Ishikawa (cell line): ENCODE data around the gene MAP1LC3B2.

Source experiments
- CEBPB ChIP-seq: IDR thresholded peaks from 2 replicates; pipeline ENCODE4 v1.6.1; 2012
- EP300 ChIP-seq: IDR thresholded peaks from 2 replicates; pipeline ENCODE4 v1.6.1; 2012; ENCODE audit warnings: borderline replicate concordance
- RAD21 ChIP-seq: IDR thresholded peaks from 2 replicates; pipeline ENCODE4 v1.6.1; 2012; ENCODE audit warnings: low read depth
- TAF1 ChIP-seq: IDR thresholded peaks from 2 replicates; pipeline ENCODE4 v1.6.1; 2012; ENCODE audit warnings: low read depth, mild to moderate bottlenecking
- TEAD4 ChIP-seq: IDR thresholded peaks from 2 replicates; pipeline ENCODE4 v1.6.1; 2012
- TF ChIP-seq, protein P1 (sequence below): IDR thresholded peaks from 2 replicates; pipeline ENCODE4 v1.6.1; 2012

DNA sequence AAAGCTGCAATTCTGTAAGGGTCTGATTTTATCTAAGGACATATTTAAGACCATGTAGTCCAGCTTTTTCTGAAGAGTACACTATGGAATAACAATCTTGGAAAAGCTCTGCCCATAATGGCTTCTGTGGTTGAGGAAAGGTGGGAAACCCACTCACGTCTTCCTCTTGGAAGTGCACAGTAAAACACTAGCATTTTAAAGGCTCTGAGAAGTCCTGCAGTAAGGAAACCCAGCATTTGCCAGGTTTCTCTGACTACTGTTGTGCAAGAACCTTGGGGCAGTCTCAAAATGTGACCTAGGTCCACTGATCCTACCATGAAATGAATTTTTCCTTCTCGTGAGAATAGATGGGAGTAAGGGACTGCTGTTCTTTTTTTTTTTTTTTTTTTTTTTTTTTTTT, 11.9 kb downstream of the MAP1LC3B2 start:
- no peak for TF ChIP-seq EP300
- TF ChIP-seq, protein P1, sequence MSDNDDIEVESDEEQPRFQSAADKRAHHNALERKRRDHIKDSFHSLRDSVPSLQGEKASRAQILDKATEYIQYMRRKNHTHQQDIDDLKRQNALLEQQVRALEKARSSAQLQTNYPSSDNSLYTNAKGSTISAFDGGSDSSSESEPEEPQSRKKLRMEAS: no peak
- no peak for TF ChIP-seq RAD21
- no peak for TF ChIP-seq TAF1
- TF ChIP-seq CEBPB: no peak
- TF ChIP-seq TEAD4: no peak
